Sigmoid colon (tissue), 7 donors: ENCODE data around the gene REC8. TPM values are rescaled to one million over a fixed set of nuclear protein-coding genes. Genes with fewer than 3 reads are reported as not detected.
"Not testable (repeated sequence)": the region's sequence is repeated elsewhere in the genome, so short reads cannot be mapped to it uniquely, and the experiment has no call there.

Experiments used
- DNase-seq: peaks from one replicate; pipeline ENCODE4 v3.0.0-alpha.2; 2019
- H3K27ac ChIP-seq, 4 donors: fragments of 200-600 bp; sonication (generic); one replicate each; pipeline ENCODE4 v1.5.1; 2016 to 2019; ENCODE audit warnings: mild to moderate bottlenecking in 1 of 4
- H3K27me3 ChIP-seq, 3 donors: fragments of 200-600 bp; sonication (generic); one replicate each; pipeline ENCODE4 v1.5.1; 2019; ENCODE audit warnings: mild to moderate bottlenecking in 1 of 3
- H3K36me3 ChIP-seq, 4 donors: fragments of 200-600 bp; sonication (generic); one replicate each; pipeline ENCODE4 v1.5.1; 2016 to 2019
- H3K4me1 ChIP-seq, 4 donors: fragments of 200-600 bp; sonication (generic); one replicate each; pipeline ENCODE4 v1.5.1; 2017 to 2019
- H3K4me3 ChIP-seq, 4 donors: fragments of 200-600 bp; sonication (generic); one replicate each; pipeline ENCODE4 v1.5.1; 2017 to 2019; ENCODE audit warnings: mild to moderate bottlenecking in 2 of 4, moderate library complexity in 1 of 4
- H3K9me3 ChIP-seq, 4 donors: fragments of 200-600 bp in 3 of 4; sonication (generic) in 3 of 4; one replicate each; pipeline versions ENCODE4 v1.5.1 to v1.6.1; 2013 to 2019
- CTCF ChIP-seq, 4 experiments: fragments of 450-650 bp in 3 of 4; fragments of 200-600 bp in 1 of 4; IDR thresholded peaks; one replicate each; pipeline ENCODE4 v1.5.1; 2016 to 2019; ENCODE audit warnings: antibody characterized with exemption in 4 of 4, mild to moderate bottlenecking in 3 of 4, moderate library complexity in 2 of 4
- EP300 ChIP-seq, 4 donors: sonication (generic); formaldehyde crosslinking; IDR thresholded peaks; one replicate each; pipeline ENCODE4 v1.6.1; 2017; ENCODE audit warnings: antibody characterized with exemption in 4 of 4
- POLR2A ChIP-seq, 2 donors: fragments of 450-650 bp; IDR thresholded peaks; one replicate each; pipeline ENCODE4 v1.6.1; 2016; ENCODE audit warnings: antibody characterized with exemption in 2 of 2, mild to moderate bottlenecking in 2 of 2, moderate library complexity in 2 of 2
- POLR2AphosphoS5 ChIP-seq, 4 donors: sonication (generic); formaldehyde crosslinking; IDR thresholded peaks; one replicate each; pipeline ENCODE4 v1.6.1; 2017; ENCODE audit warnings: antibody characterized with exemption in 4 of 4
- WGBS, 2 donors: extraction: QIAGEN DNeasy Blood & Tissue Kit; methylation state at CpG; one replicate each; pipeline ENCODE4 v1.1.7; 2013; 5-methylcytosine and 5-hydroxymethylcytosine counted together
- intact Hi-C: fragments of 100-400 bp; cut with DNase I; formaldehyde crosslinking; loops from one replicate; pipeline ENCODE4 v1.15.1; 2023
- polyA plus RNA-seq, 3 donors: library from polyadenylated mRNA; stranded (reverse); fragments of 200-250 nt; gene quantifications; one replicate each; pipeline ENCODE4 v1.2.3, GENCODE V29; 2013
- total RNA-seq, 4 donors: library from RNA; depleted of rRNA; stranded (reverse); fragments of >200 nt; gene quantifications; one replicate each; pipeline ENCODE4 v1.1.0, GENCODE V29; 2016
- donor health status: healthy with polysubstance abuse.
- donor health status: Bipolar disorder and iron deficiency.
- donor health status: healthy.

The REC8 gene
- total and polyA plus RNA-seq, 7 donors: 1.8 to 24.1 (median 6.4) TPM

- TF ChIP-seq EP300 (IDR thresholded peaks at IDR 0.05) (no peak), POLR2AphosphoS5 (IDR thresholded peaks at IDR 0.05) (no peak), POLR2A (IDR thresholded peaks at IDR 0.05) (no peak)
- Histone ChIP-seq H3K9me3 (no peaks in the 10 kb centered on the region), H3K4me1 (peaks cover 0 to 45% (median 34%) of the 10 kb centered on the region in 4 donors), H3K27me3 (no peaks in the 10 kb centered on the region), H3K36me3 (peaks cover 5 to 34% (median 13%) of the 10 kb centered on the region in 4 donors), H3K27ac (peak overlapping the region; percentile 91 to 97 (median 92)), H3K4me3 (peak overlapping the region in 3 of 4 donors; percentile 67 to 73 (median 71))
- DNase-seq: peak; percentile 2
- 91 to 94% methylated on average over 7 of the region's 7 CpGs for WGBS, 2 donors
- intact Hi-C loops: loop anchor here (2.0 kb wide), 1 partner anchor 19 kb away; the partner anchor contains the start of gene TM9SF1
Observed at GRCh38 chr14:24213866-24214662, 42.2 kb downstream of the REC8 start.

GRCh38 chr14:24215495-24216344 is 43.8 kb downstream of the REC8 start, which contains the start of gene MDP1:
Gene MDP1, minus strand, starts transcription at chr14:24216066. Its CDS starts 111 bp downstream, at chr14:24215955.
- 0 to 1% methylated on average over 40 of the region's 40 CpGs for WGBS, 2 donors

GRCh38 chr14:24216345-24216699 is 44.4 kb downstream of the REC8 start:
- WGBS, 2 donors: 84 to 92% methylated on average over 2 of the region's 2 CpGs
- DNase-seq: no peak
- Histone ChIP-seq H3K4me3 (peak overlapping the region; percentile 63 to 77 (median 70)), H3K4me1 (peaks cover 0 to 39% (median 33%) of the 10 kb centered on the region in 4 donors), H3K9me3 (no peaks in the 10 kb centered on the region), H3K36me3 (peaks cover 0 to 12% (median 3%) of the 10 kb centered on the region in 4 donors), H3K27me3 (no peaks in the 10 kb centered on the region), H3K27ac (peak overlapping the region; percentile 91 to 97 (median 92))
- intact Hi-C loops: no loop called here
- TF ChIP-seq EP300 (IDR thresholded peaks at IDR 0.05) (no peak), CTCF (IDR thresholded peaks at IDR 0.05) (no peak), POLR2AphosphoS5 (IDR thresholded peaks at IDR 0.05) (no peak), POLR2A (IDR thresholded peaks at IDR 0.05) (no peak)

More at GRCh38 chr14:24215495-24216344, 43.8 kb downstream of the REC8 start, which contains the start of gene MDP1:
- peak; percentile 92 for DNase-seq
- TF ChIP-seq POLR2AphosphoS5 (IDR thresholded peaks at IDR 0.05): peak; percentile 89 to 94 (median 93)
- TF ChIP-seq POLR2A (IDR thresholded peaks at IDR 0.05): peak; percentile 83 to 84
- no peak for TF ChIP-seq EP300 (IDR thresholded peaks at IDR 0.05)
- TF ChIP-seq CTCF (IDR thresholded peaks at IDR 0.05): peak in 3 of 4 experiments; percentile 14 to 45 (median 30)
- intact Hi-C loops: no loop called here
- Histone ChIP-seq H3K36me3 (peaks cover 0 to 18% (median 4%) of the 10 kb centered on the region in 4 donors), H3K4me3 (peak within 1 kb of the TSS; percentile 63 to 77 (median 70)), H3K27ac (peak within 1 kb of the TSS; percentile 91 to 97 (median 92)), H3K9me3 (no peaks in the 10 kb centered on the region), H3K27me3 (no peaks in the 10 kb centered on the region), H3K4me1 (peaks cover 0 to 45% (median 34%) of the 10 kb centered on the region in 4 donors)

GRCh38 chr14:24216876-24217275 is 45.0 kb downstream of the REC8 start:
- 91 to 100% methylated on average over 1 of the region's 1 CpG for WGBS, 2 donors
- peaks cover 0 to 33% (median 31%) of the 10 kb centered on the region in 4 donors for H3K4me1 ChIP-seq
- H3K9me3 ChIP-seq, H3K4me3 ChIP-seq, intact Hi-C loops, DNase-seq, H3K27me3 ChIP-seq, H3K36me3 ChIP-seq: not testable (repeated sequence)
- H3K27ac ChIP-seq: peak overlapping the region in 1 of 4 donors; percentile 92

- 85 to 94% methylated on average over 4 of the region's 4 CpGs for WGBS, 2 donors
- Histone ChIP-seq H3K27me3 (no peaks in the 10 kb centered on the region), H3K9me3 (no peaks in the 10 kb centered on the region), H3K4me3 (no peak overlapping the region), H3K36me3 (peaks cover 0 to 8% (median 3%) of the 10 kb centered on the region in 4 donors), H3K27ac (no peak overlapping the region), H3K4me1 (peaks cover 0 to 20% (median 16%) of the 10 kb centered on the region in 4 donors)
- intact Hi-C loops: no loop called here
- TF ChIP-seq POLR2A (IDR thresholded peaks at IDR 0.05): no peak
- no peak for TF ChIP-seq EP300 (IDR thresholded peaks at IDR 0.05)
- no peak for TF ChIP-seq POLR2AphosphoS5 (IDR thresholded peaks at IDR 0.05)
- TF ChIP-seq CTCF (IDR thresholded peaks at IDR 0.05): no peak
- no peak for DNase-seq
Observed at GRCh38 chr14:24219080-24219479, 47.2 kb downstream of the REC8 start.
